Fibroblast of skin of scalp (primary cell): ENCODE results near the gene GPC6.

Source experiments
- DNase-seq: peaks from one replicate; pipeline ENCODE4 v3.0.0-alpha.2; 2013

GPC6 gene

DNA sequence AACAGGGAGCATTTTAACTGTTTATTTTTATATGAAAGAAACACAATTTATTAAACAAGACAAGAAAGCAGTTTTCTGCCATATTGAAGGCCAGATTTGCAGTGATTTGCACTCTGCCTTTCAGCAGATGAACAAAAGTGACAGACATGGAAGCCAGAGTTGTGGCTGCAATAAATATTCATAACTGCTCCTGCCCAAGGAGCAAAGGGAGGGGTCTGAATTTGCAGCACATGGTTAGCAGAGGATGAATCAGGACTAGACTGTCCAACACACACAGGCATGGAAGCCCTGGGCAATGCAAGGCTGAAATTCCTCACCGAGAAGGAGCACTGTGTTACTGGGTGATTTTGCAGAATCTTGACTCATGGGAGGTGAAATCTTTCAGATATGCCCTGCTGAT lies 834.7 kb downstream of the GPC6 start:
- peak; percentile 59 for DNase-seq

DNA sequence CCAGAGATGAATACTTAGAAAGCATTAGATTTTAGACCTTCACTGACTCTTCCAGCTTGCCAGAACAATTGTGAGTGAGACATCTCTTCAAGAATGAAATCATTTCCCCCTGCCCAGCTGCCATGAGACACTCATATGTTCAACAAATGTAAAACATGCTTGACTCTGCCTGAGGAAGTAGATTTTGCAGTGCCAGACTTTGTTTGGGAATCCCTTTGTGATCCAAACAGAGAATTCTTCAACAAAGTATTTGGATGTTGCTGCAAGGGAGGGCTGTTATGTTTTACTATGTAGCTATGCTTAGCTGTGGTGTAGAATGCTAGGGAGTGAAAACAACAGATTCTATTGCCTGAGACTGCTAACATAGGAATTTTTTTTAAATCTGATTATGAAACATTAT lies 836.5 kb downstream of the GPC6 start:
- peak; percentile 64 for DNase-seq

DNA sequence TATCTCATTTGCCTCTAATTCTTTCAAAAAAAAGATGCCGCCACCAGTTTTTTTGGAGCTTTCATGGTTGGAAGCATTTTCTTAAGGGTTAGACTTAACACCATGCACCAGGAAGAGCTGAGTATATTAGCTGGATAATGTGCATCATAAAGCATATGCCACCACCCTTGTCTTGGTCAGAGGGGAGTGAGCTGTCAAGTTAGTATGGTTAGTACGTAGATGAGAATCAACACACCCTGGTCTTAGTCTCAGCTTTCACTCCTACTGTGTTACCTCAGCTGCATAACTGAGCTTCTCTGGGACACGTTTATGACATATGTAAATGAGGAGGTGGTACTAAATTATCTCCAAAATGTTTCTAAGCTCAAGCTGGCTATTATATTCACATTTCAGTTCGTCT lies 837.2 kb downstream of the GPC6 start:
- no peak for DNase-seq

DNA sequence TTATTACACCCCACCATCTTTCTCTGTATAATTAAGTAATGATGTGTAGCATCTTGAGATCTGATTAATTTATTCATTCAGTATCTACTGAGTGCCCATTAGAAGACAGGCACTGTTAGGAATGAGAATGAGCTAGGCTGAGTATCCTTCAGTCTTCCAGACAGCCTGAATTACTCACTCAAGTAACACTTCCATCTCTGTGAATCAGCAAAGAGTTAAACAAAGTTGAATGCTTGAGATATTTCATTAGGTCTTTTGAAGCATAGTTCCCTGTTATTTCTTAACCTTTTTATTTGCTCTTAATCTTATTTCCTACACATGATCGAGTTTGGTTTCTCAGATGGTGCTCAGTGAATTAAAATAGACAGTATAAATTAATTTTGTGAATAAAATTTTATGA lies 839.1 kb downstream of the GPC6 start:
- DNase-seq = peak; percentile 55

DNA sequence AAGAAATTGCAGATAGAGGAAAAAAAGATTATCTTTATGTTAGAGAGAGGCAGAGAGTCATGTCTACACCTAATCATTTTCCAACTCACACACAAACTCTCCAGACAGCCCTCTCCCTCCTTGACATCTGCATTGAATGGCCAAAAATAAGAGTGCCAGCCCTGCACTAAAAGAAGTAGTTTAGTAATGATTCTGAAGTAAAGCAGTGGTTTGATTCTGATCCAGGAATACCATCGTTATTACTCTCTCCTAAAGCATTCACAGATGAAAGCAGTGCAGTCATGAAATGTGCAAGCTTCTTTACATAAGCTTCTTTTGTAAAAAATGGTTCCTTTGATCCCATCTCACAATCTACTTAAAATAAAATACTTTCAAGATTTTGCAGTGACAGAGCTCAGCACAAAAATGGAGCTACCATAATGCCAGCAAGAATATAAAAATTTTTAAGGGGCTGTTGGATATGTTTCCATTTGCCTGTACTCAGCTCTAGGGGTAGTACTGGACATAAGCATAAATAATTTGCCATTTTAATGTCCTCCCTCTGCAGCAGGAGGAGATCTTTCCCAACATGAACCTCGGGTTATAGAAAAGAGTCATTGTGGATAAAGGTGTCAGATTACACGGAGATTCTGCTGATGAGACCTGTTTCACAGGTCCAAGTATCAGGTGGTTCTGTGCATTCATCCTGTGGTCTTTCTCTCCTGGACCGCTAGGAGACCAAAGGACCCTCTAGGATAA lies 846.6 kb downstream of the GPC6 start:
- peak; percentile 87 for DNase-seq

DNA sequence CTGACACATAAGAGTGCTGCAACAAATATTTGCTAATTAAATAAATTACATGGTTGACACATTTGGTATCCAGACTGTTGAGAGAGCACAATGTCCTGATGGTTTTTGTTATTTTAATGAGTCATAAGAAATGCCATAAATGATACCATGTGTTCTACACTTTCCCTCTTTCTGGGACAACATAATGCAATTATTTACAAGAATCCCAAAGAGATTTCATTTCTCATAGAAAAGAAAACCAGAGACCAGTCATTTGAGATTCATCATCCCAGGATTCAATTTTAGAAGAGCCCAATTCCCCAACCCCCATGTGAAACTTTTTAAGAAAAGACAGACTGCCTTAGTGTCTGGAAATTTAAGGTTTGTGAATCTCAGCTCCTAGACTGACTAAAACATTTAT lies 853.3 kb downstream of the GPC6 start:
- peak; percentile 82 for DNase-seq

DNA sequence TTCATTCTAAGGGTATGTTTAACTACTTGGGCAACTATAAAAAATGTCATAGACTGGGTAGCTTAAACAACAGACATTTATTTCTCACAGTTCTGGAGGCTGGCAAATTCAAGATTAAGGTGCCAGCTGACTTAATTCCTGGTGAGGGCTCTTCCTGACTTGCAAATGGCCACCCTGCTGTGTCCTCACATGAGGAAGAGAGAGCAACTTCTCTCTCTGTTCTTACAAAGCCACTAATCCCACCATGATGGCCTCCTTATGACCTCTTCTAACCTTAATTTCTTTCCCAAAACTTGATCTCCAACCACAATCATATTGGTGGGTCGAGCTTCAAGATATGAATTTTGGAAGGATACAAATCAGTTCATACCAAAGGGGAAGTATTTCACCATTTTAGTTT lies 853.9 kb downstream of the GPC6 start:
- no peak for DNase-seq

DNA sequence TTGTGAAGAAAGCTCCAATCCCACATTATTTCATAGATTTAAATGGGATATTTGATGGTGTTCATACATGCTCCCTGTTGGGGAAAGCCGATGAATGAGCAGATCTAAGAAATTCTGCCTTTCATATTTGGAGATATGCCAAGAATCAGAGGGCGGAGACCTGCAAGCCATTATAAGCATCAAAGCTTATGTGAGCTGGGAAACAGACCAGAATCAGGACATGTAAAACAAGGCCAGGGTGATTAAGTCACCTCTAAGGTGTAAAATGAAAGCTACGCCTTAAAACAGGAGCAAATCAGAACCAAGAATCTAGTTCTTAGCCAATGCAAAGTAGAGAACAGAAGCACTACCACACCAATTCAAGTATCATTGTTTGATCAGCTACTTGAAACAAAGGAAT lies 860.5 kb downstream of the GPC6 start:
- DNase-seq = no peak

DNA sequence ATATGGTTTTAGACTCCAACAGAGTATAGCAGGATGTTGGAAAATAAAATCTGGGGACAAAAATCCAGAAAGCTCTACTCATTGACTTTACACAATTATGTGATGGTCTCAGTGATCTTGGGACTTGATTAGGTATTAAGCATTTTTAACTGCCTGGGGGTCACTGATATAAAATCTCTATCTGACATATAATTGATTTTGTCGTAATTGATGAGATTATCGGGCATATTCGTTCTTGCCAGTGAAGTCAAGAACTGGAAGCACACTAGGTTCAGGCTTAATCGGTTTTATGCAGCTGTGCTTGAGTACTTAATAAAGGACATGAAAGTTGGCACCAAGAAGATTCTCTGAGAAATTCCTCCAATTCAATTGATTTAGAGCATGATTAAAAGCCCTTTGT lies 862.1 kb downstream of the GPC6 start:
- no peak for DNase-seq

DNA sequence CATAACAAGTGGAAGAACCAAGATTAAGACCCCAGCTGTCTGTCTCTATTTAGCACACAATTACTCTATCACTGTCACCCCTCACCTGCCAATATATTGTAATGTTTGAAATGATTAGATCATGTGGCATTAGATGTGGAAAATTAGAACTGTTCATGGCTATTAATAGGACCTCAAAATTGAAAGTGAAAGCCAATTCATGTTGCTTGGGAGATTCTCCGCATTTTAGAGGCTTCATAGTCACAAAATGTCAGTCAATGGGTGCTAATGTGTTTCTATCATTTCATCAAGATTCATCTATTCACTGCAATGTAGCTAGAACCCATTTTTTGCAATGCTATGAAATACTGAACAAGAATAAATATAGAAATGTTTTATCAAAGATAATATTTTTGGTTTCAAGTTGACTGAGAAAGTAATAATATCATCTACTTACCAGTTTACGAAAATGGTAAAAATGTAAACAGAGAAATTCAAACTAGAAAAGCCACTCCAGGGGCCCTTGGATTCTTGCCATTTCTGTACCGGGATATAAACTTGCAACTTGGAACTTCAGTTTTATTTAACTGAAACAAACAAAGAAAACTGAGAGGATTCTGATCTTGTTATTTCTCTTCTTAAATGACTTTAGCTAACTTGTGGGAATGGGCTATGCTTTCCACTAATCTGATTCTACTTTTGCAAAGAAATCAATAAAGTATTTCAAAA lies 864.3 kb downstream of the GPC6 start:
- DNase-seq = no peak

DNA sequence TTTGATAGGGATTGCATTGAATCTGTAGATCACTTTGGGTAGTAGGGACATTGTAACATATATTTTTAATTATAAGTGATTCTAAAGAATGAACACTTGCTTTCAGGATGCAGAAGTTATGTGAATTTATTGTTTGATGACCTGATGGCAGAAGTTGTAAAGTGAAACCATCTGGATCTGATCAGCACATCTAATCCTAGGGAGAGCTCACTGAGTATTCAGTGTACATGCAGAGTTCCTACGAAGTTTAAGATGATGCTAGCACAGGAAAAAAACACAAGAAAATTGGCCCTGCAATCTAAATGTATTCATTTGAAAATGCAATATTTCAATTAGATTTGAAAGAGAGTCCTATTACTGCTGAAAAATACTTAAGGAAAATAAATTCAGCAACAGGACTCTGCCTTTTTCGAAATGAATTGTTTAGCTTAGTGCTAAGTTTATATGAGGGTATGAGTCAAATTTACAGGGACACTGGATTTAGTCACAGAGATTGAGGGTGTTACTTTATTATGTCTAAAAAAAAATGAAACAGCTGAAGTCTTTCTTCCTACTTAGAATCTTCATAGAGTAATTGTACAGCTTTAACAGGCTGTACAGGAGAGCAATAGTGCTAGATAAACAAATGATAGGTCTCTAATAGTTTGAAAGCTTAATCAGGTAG lies 867.2 kb downstream of the GPC6 start:
- peak; percentile 39 for DNase-seq

DNA sequence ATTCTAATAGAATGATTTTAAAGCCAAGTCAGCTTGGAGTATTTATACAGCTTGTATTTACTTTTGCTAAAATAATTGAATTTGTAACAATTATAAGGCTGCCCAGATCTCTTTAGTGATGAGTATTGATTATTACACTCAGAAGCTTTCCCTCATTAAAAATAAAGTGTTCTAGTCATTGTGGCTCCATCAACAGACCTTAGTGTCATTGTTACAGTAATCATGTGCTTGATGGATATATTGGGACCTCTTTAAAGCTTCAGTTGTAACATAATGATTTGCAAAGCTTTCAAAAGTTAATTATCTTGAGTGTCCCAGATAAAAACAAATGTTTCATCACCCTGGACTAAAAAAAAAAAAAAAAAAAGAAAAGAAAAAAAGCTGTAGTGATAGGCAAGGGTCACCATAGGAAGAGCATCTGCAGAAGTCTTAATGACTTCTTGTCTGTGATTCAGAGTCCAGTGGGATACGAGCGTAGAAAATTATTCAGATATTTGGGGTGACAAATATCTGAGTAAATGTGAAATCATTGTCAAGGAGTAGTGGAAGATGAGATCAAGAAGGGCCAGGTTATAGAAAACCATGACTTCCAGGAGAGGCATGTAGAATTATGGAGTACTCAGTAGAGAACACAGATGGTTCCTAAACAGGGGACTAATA lies 883.2 kb downstream of the GPC6 start:
- no peak for DNase-seq

DNA sequence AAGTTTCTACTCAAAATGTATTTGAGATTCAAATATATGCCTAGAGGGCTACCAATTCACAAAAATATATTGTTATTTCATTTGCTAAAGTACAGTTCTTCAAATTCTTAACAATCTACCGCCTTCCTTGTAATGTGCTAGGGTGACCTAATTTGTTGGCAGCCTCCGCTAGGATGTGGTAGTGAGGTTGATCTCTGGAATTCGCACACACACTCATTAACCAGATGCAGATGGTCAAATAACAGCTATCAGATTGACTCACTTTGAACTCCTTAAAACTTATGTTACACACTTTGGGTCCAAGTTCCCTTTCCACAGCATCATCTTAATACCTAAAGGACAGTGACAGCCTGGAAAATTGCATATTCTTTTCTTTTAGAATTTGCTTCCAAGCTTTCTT lies 885.6 kb downstream of the GPC6 start:
- peak; percentile 95 for DNase-seq

DNA sequence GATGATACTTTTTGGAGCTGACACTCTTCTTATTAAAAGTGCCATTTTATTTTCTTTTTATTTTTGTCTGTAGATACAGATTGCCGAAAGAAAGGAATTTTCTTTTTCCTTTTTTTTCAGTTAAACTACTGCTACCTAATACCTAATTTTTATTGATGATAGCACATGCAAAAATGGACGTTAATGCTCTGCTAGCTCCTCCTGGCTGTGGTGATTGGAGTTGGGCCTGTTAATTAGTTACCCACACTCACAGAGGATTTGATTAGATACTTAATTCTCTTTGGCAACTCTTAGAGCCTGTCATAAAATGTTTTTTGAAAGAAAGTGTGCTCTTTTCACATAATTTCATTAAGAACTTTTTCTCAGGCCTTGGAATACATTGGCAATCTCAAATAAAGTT lies 886.1 kb downstream of the GPC6 start:
- no peak for DNase-seq

DNA sequence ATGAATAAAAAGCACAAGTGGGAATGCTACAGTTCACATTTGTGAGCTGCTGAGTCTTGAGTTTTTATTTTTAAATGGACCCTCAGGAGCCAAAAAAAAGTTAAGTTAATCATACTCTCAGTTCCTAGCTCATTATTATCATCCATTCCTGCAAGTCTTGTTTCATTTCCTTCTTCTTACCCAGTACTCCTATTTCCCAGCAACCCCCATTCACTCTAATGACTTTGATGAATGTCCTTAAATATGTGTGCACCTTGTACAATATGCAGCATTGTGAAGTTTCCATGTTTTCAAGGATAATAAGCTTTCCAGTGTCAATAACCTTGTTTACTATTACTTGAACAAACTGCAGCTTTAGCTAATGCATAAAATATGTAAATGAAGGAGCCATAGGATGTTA lies 886.6 kb downstream of the GPC6 start:
- no peak for DNase-seq

DNA sequence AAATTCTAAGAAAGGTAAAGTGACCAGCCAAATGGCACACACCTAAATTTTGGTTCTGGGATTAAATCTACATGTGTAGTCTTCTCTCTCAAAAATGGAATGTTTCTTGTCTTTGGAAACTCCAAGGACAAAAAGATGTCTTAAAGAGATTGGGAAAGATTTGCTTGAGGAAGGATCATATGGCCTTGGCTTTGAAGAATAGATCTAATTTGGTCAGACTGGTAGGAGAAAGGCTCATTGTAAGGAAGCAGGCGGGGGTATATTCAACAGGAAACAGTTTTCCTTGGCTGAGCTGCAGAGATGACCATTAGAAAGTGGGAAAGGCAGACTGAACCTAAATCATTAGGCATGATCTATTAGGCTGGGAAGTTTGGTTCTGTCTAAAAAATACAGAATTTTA lies 887.6 kb downstream of the GPC6 start:
- DNase-seq = no peak

DNA sequence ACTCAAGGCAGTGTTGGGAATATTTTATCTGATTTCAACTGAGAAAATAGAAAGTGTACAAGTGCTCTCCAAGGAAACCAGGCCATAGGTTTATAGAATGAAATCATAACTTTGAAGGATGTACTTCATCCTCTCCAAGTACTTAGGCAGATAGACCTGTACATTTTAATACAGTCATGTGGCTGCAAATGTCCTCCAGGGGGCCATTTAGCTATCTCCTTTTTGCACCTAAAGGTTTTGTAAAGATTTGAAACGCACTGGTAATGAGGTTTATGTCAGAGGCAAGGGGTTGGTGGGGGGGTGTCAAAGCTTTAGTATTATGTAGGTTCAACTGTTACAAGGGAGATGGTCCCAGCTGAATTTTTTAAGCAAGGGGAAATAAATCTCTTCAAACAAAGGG lies 888.4 kb downstream of the GPC6 start:
- no peak for DNase-seq

DNA sequence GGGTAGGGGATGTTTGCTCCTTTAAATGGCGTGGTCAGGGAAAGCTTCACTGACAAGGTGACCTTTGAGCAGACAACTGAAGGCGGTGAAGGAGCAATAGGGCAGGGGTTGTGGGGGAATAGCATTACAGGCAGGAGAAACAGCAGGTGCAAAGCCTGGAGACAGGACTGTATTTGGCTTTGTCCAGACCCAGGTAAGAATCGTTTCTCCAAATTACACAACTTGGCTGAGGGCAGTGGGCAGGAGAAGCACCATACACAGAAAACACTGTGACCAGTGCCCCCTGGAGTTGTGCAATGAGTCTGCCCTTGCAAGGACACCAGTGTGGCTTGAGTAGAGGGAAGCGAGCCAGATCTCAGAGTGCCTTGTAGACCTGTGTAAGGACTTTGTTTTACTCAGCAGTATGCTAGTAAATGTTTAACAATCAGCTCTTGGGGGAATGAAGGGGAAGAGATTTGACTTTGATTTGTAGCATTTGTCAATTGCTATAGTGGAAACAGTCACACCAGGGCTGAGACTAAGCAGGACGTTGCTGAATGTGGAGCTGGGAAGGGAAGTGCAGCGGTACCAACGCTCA lies 892.8 kb downstream of the GPC6 start:
- DNase-seq = no peak

DNA sequence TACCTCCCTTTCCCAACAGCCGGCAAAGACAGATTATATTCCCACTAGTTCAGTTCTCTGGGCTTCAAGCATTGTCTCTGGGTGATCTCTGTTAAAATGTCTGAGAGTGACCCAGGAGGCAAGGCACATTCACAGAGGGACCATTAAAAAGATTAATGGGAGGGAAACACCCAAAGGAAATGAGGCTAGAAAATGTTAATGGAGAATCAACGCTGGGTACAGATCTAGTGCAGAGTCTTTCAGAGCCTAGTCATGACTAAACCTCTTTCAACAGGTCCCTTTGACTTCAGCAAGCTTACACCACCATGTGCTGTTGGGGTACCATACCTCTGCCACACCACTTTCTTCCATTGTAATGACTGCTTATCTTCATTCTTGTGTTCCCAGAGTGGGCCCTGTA lies 894.3 kb downstream of the GPC6 start:
- DNase-seq = no peak

DNA sequence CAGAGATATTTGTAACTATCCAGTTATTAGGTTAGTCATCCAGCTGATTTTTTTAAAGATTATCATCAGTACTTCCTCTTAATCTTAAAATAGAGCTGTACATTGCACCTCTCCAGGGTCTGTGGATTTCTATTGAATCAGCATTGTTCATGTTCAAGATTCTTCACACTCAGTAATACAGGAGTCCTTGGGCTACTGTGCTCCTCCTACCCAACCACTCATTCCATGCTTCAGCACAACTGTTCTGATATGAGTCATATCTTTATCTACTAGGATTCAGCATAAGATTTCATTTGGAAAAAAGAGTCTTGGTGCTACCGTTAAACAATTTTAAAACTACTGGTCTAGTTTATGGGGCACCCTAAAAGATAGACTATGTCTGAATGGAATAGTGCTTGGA lies 895.1 kb downstream of the GPC6 start:
- DNase-seq = peak; percentile 43

DNA sequence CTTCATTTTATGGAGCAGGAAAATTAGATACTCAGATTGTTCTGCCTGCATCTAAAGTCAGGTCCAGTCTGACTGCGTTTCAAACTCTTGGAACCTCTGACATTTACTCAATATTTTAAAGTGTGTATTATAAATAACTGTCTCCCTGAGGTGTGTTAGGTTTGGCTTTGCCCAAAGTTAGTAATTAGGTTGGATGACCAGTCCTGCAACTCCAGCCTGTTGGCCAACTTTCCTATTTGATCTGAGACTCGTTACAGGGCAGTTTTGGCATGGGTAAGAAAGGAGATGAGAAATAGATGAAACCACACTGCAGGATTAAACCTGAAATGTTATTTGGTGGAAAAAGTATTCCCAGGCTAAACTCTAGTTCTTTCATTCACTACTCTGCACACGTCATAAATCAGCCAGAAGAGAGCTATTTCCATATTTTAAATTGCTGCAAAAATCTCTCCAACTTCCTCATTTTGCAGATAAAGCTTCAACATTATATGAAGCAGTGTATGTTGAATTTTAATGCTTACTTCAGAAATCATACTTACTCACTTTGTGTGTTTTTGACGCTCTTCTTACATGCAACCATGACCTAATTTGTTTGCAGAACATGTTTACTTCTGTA lies 895.8 kb downstream of the GPC6 start:
- DNase-seq = no peak

DNA sequence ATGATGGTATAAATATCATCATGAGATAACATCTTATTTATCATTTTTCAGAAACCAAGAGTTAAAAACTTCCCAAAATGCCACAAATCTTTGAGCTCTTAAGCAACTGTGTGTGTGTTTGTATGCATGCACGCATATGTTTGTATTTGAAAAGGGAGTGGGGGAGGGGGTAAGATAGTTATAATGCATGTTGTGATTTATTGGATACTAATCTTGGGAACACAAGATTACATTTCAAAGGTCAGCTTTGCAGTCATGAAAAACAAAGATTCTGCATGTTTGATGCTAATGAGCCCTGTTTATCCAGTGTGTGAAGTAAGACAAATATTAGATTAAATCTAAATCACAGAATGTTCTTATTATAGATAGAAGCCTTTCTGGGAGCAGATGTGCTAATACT lies 897.0 kb downstream of the GPC6 start:
- no peak for DNase-seq

DNA sequence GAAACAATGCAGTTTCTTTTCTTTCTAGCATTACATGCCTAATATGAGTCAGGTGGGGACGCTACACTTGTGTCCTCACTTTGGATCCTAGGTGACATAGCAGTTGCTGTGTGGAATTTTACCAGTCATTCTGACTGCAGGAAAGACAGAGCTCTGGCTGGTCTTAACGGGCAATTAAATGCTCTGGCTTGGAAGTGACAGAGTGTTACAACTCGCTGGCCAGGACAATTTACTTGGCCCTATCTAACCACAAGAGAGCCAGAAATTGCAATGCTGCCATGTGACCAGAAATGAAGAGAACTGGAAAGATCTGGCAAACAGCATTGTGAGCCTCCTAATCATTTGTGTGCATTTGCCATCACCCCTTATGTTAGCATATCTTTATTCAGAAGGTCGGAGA lies 901.8 kb downstream of the GPC6 start:
- DNase-seq = no peak
